ENCODE results near the gene GBA3. TPM values are rescaled to one million over a fixed set of nuclear protein-coding genes. Genes with fewer than 3 reads are reported as not detected.

The GBA3 gene
- total and polyA plus RNA-seq, 7 donors, result 0.33 to 17.3 (median 1.6) TPM; not detected in 2

DNA sequence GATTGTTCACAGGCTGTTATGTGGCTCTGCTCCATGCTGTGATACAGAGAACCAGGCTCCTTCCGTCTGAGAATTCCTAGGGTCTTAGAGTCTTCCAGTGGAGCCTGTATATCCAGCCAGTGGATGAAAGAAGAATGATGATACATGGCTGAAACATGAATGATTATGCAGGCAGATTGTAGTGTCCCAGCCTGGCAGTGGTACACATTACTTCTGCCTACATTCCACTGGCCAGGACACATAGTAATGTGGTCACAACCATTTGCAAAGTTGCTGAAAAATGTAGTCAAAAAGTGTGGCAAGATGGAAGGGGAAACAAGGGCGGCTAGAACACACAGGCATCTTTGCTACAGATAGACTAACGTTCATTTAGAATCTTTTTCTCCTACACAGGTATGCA is 4.5 kb upstream of the GBA3 start:
- Histone ChIP-seq H3K27ac (no peak overlapping the region), H3K4me3 (no peak overlapping the region), H3K36me3 (no peaks in the 10 kb centered on the region), H3K4me1 (peaks cover 0 to 10% (median 2%) of the 10 kb centered on the region in 4 donors), H3K9me3 (no peaks in the 10 kb centered on the region), H3K27me3 (no peaks in the 10 kb centered on the region)
- WGBS, 2 donors, result 83 to 88% methylated on average over 3 of the region's 3 CpGs
- TF ChIP-seq EP300 (IDR thresholded peaks at IDR 0.05) (no peak), POLR2AphosphoS5 (IDR thresholded peaks at IDR 0.05) (no peak), POLR2A (IDR thresholded peaks at IDR 0.05) (no peak)
- TF ChIP-seq, protein P1, sequence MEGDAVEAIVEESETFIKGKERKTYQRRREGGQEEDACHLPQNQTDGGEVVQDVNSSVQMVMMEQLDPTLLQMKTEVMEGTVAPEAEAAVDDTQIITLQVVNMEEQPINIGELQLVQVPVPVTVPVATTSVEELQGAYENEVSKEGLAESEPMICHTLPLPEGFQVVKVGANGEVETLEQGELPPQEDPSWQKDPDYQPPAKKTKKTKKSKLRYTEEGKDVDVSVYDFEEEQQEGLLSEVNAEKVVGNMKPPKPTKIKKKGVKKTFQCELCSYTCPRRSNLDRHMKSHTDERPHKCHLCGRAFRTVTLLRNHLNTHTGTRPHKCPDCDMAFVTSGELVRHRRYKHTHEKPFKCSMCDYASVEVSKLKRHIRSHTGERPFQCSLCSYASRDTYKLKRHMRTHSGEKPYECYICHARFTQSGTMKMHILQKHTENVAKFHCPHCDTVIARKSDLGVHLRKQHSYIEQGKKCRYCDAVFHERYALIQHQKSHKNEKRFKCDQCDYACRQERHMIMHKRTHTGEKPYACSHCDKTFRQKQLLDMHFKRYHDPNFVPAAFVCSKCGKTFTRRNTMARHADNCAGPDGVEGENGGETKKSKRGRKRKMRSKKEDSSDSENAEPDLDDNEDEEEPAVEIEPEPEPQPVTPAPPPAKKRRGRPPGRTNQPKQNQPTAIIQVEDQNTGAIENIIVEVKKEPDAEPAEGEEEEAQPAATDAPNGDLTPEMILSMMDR (IDR thresholded peaks at IDR 0.05), result no peak
- no peak for DNase-seq
- intact Hi-C loops (cut with DNase I), result loop anchor here (10.0 kb wide), 1 partner anchor 173 kb away; the partner anchor contains the start of gene ADGRA3

DNA sequence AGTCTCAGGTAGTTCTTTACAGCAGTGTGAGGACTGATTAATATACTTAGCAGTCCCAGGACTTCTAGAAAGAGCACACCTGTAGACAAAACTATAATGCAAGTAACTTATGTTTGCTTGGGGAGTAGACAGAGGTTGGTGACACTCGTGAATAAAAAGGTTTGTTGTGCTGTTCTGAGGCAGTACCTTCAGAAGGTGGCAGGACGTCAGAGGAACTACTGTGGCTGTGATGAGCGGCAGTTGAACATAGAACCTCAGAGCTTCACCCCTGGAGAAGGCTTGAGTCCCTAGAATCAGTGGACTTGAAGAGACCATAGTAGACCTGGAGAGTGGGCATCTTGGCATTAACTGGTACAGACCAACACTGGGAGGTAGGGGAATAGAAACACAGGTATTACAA is 3.3 kb upstream of the GBA3 start:
- Histone ChIP-seq H3K36me3 (no peaks in the 10 kb centered on the region), H3K9me3 (no peaks in the 10 kb centered on the region), H3K4me3 (no peak overlapping the region), H3K4me1 (peaks cover 0 to 10% (median 2%) of the 10 kb centered on the region in 4 donors), H3K27me3 (no peaks in the 10 kb centered on the region), H3K27ac (no peak overlapping the region)
- DNase-seq, result no peak
- TF ChIP-seq EP300 (IDR thresholded peaks at IDR 0.05) (no peak), POLR2A (IDR thresholded peaks at IDR 0.05) (no peak), POLR2AphosphoS5 (IDR thresholded peaks at IDR 0.05) (no peak)
- TF ChIP-seq, protein P1 (IDR thresholded peaks at IDR 0.05), result no peak
- 76 to 81% methylated on average over 3 of the region's 3 CpGs for WGBS, 2 donors
- intact Hi-C loops (cut with DNase I), result loop anchor here (10.0 kb wide), 1 partner anchor 175 kb away; the partner anchor contains the start of gene ADGRA3

DNA sequence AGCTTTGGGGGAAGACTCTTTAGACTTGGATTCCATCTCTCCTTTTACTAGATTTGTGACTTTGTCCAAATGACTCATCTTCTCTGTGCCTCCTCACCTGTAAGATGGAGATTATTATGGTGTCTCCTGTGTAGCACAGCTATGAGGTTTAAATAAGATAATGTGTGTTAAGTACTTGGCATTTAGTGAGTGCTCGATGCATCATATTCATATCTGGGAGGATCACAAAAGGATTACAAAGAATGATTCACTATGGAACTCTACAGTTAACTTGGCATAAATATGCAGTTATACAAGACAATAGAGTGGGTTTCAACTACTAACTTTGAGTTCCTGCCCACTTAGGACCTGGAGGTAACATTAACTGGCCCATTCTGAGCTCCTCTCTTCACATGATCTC is 2.3 kb downstream of the GBA3 start:
- intact Hi-C loops (cut with DNase I), result no loop called here

DNA sequence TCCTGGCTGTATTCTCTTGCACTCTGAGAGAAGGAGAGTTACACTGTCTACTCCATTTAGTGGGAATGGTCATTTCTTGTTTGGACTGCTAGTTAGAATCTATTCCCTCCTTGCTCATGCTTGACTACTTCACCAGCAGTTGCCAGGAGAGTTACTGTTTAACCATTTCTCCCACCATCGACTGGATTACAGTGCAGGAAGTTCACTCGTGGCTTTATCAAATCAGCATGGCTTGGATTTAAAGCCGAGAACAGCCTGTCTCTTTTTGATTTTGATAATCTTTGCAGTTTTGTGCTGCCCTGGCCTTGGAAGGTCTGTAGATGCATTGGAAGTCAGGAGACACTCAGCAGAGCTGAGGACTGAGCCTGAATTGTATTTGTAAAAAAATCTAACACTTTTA is 3.2 kb downstream of the GBA3 start:
- DNase-seq, result no peak
- no peak overlapping the region for H3K27ac ChIP-seq
- no peaks in the 10 kb centered on the region for H3K4me1 ChIP-seq
- no peaks in the 10 kb centered on the region for H3K9me3 ChIP-seq
- intact Hi-C loops (cut with DNase I), result no loop called here
- no peaks in the 10 kb centered on the region for H3K36me3 ChIP-seq
- no peak overlapping the region for H3K4me3 ChIP-seq
- WGBS, 2 donors, result 14 to 58% methylated on average over 3 of the region's 3 CpGs
- no peaks in the 10 kb centered on the region for H3K27me3 ChIP-seq
- TF ChIP-seq POLR2A (IDR thresholded peaks at IDR 0.05), result no peak
- TF ChIP-seq EP300 (IDR thresholded peaks at IDR 0.05), result no peak
- TF ChIP-seq, protein P1 (IDR thresholded peaks at IDR 0.05), result no peak
- no peak for TF ChIP-seq POLR2AphosphoS5 (IDR thresholded peaks at IDR 0.05)

More for the DNA sequence above, 2.3 kb downstream of the GBA3 start:
- no peaks in the 10 kb centered on the region for H3K36me3 ChIP-seq
- H3K27ac ChIP-seq, result no peak overlapping the region
- H3K4me1 ChIP-seq, result no peaks in the 10 kb centered on the region
- TF ChIP-seq, protein P1 (IDR thresholded peaks at IDR 0.05), result no peak
- no peak for TF ChIP-seq POLR2A (IDR thresholded peaks at IDR 0.05)
- TF ChIP-seq POLR2AphosphoS5 (IDR thresholded peaks at IDR 0.05), result no peak
- no peak for TF ChIP-seq EP300 (IDR thresholded peaks at IDR 0.05)
- H3K27me3 ChIP-seq, result no peaks in the 10 kb centered on the region
- no peaks in the 10 kb centered on the region for H3K9me3 ChIP-seq
- DNase-seq, result no peak
- 91 to 97% methylated on average over 1 of the region's 1 CpG for WGBS, 2 donors
- no peak overlapping the region for H3K4me3 ChIP-seq

DNA sequence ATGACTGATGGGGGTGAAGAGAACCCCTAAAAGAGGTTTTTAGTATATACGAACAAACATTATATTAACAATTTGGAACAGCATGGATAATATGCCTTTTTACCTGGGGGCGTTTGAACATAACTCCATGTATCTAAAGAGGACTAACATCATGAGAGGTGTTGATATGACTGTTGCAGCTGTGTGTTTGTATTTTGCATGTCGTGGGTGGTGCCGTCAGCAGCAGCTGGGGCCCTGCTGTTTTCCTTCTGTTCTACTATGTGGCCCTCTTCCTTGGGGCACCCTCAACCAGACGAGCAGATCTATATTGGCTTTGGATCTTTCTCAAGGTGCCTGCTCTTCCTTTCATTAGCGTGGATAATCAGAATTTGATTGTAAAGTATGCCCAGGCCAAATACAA is 11.2 kb downstream of the GBA3 start:
- no peak for DNase-seq
- intact Hi-C loops (cut with DNase I), result no loop called here
- H3K36me3 ChIP-seq, result no peaks in the 10 kb centered on the region
- no peak overlapping the region for H3K4me3 ChIP-seq
- H3K4me1 ChIP-seq, result no peaks in the 10 kb centered on the region
- TF ChIP-seq POLR2A (IDR thresholded peaks at IDR 0.05) (no peak), EP300 (IDR thresholded peaks at IDR 0.05) (no peak), POLR2AphosphoS5 (IDR thresholded peaks at IDR 0.05) (no peak)
- TF ChIP-seq, protein P1 (IDR thresholded peaks at IDR 0.05), result no peak
- WGBS, 2 donors, result 85 to 89% methylated on average over 6 of the region's 6 CpGs
- H3K27ac ChIP-seq, result no peak overlapping the region
- no peaks in the 10 kb centered on the region for H3K9me3 ChIP-seq
- H3K27me3 ChIP-seq, result no peaks in the 10 kb centered on the region
